ENCODE measurements around the gene LETM1.

LETM1 gene

GRCh38 chr4:1773754-1774153 is 82.2 kb downstream of the LETM1 start:
- DNase-seq = no peak

GRCh38 chr4:1772853-1773538 is 83.0 kb downstream of the LETM1 start:
- DNase-seq = peak; percentile 42

- DNase-seq = no peak
These were observed 84.2 kb downstream of the LETM1 start for GRCh38 chr4:1771555-1772305.

GRCh38 chr4:1770791-1771231 is 85.1 kb downstream of the LETM1 start:
- DNase-seq = no peak

- no peak for DNase-seq
These were observed 85.7 kb downstream of the LETM1 start for GRCh38 chr4:1770245-1770644.

- no peak for DNase-seq
These were observed 86.3 kb downstream of the LETM1 start for GRCh38 chr4:1769692-1770091.

- no peak for DNase-seq
These were observed 87.5 kb downstream of the LETM1 start for GRCh38 chr4:1768367-1769034.

- no peak for DNase-seq
These were observed 88.1 kb downstream of the LETM1 start for GRCh38 chr4:1767770-1768366.

- no peak for DNase-seq
These were observed 88.7 kb downstream of the LETM1 start for GRCh38 chr4:1767061-1767769.

- no peak for DNase-seq
These were observed 89.6 kb downstream of the LETM1 start for GRCh38 chr4:1766106-1767060.

GRCh38 chr4:1765409-1766072 is 90.4 kb downstream of the LETM1 start:
- DNase-seq = no peak

GRCh38 chr4:1764670-1765069 is 91.3 kb downstream of the LETM1 start:
- DNase-seq = no peak

- no peak for DNase-seq
These were observed 92.3 kb downstream of the LETM1 start for GRCh38 chr4:1763550-1764080.

- no peak for DNase-seq
These were observed 92.8 kb downstream of the LETM1 start for GRCh38 chr4:1763070-1763549.

- no peak for DNase-seq
These were observed 93.5 kb downstream of the LETM1 start for GRCh38 chr4:1762264-1763010.

All from NCI-H1105 treated with DMSO at 0.1 percent for 48 hours (cell line).